Measurements from ENCODE around the gene KIF5C.

The KIF5C gene

DNA sequence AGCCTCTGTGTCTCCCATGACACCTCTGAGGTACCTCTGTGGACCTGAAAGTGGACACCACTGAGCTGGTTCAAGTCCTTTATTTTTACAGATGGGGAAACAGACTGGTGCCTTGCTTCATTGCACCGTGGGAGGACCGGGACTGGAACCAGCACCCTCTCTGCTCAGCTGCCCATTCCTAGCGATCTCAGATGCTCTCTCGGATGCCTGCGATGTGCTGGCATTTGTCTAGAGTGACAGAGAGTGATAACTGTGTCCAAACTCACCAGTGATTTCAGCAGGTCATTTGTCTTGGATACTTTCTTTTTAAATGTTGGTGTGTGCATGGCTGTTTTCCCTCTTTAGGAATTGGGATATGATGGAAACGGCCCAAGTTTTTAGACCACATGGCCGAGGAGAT lies 133.4 kb downstream of the KIF5C start:
- no peak for DNase-seq (ENCODE audit: extremely low read depth, low read depth)
- TF ChIP-seq, protein P1, sequence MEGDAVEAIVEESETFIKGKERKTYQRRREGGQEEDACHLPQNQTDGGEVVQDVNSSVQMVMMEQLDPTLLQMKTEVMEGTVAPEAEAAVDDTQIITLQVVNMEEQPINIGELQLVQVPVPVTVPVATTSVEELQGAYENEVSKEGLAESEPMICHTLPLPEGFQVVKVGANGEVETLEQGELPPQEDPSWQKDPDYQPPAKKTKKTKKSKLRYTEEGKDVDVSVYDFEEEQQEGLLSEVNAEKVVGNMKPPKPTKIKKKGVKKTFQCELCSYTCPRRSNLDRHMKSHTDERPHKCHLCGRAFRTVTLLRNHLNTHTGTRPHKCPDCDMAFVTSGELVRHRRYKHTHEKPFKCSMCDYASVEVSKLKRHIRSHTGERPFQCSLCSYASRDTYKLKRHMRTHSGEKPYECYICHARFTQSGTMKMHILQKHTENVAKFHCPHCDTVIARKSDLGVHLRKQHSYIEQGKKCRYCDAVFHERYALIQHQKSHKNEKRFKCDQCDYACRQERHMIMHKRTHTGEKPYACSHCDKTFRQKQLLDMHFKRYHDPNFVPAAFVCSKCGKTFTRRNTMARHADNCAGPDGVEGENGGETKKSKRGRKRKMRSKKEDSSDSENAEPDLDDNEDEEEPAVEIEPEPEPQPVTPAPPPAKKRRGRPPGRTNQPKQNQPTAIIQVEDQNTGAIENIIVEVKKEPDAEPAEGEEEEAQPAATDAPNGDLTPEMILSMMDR (IDR thresholded peaks at IDR 0.05; ENCODE audit: low read depth, low read length, missing control alignments) = no peak
- no peak overlapping the region for H3K4me3 ChIP-seq (replicated peaks; ENCODE audit: low read depth, low read length)

- no peak for DNase-seq (ENCODE audit: extremely low read depth, low read depth)
- TF ChIP-seq, protein P1 (IDR thresholded peaks at IDR 0.05; ENCODE audit: low read depth, low read length, missing control alignments) = no peak
- H3K4me3 ChIP-seq (replicated peaks; ENCODE audit: low read depth, low read length) = no peak overlapping the region
These were observed 134.8 kb downstream of the KIF5C start for GRCh38 chr2:149009576-149010461.

DNA sequence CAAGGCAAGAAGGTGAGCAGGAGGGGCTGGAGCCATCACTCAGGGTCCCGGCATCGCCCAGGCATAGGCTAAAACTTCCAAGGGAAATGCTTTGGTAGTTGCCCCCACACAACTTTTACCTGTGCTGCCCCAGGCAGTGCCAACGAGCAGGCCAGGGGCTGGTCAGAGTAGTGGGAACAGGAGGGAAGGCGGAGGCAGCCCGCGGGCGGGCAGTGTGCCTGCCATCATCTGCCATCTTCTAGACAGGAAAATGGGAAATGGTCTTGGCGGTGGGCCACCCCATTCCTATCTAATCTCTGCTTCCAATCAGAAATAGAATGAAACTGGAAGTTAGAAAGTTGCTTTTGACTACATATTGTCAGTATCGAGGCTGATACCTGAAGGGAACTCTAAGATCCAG lies 137.5 kb downstream of the KIF5C start:
- H3K4me3 ChIP-seq (replicated peaks; ENCODE audit: low read depth, low read length) = no peak overlapping the region
- DNase-seq (ENCODE audit: extremely low read depth, low read depth) = no peak
- TF ChIP-seq, protein P1 (IDR thresholded peaks at IDR 0.05; ENCODE audit: low read depth, low read length, missing control alignments) = no peak

GRCh38 chr2:149015501-149015900 lies 140.5 kb downstream of the KIF5C start:
- no peak overlapping the region for H3K4me3 ChIP-seq (replicated peaks; ENCODE audit: low read depth, low read length)
- TF ChIP-seq, protein P1 (IDR thresholded peaks at IDR 0.05; ENCODE audit: low read depth, low read length, missing control alignments) = no peak
- DNase-seq (ENCODE audit: extremely low read depth, low read depth) = no peak

DNA sequence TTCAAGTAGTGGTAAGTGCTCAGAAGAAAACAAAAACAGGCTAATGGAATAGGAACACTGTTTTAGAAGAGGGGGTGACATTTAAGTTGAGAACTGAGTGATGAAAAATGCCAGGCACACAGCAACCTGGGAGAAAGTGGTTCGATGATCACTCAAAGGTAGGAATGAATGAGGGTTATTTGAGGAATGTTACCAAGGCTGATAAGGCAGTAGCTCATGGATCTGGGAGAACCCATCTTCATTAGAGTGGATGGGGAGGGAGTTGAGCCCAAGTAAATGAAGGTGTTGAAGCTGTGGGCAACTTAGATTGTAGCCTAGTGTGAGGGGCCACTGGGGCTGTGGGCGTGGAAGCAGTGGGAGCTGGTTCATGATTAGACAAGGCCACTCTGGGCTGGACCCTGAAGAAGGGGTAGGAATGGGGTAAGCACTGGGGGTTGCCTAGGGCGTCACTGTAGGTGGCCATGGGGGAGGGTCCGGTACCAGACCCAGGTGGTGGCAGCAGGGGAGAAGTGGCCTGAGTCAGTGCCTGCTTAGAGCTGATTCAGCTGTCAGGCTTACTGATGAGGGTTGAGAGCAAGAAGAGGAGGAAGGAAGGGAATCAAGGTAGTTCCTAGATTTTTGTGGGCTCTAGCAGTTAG lies 141.0 kb downstream of the KIF5C start:
- TF ChIP-seq, protein P1 (IDR thresholded peaks at IDR 0.05; ENCODE audit: low read depth, low read length, missing control alignments) = no peak

DNA sequence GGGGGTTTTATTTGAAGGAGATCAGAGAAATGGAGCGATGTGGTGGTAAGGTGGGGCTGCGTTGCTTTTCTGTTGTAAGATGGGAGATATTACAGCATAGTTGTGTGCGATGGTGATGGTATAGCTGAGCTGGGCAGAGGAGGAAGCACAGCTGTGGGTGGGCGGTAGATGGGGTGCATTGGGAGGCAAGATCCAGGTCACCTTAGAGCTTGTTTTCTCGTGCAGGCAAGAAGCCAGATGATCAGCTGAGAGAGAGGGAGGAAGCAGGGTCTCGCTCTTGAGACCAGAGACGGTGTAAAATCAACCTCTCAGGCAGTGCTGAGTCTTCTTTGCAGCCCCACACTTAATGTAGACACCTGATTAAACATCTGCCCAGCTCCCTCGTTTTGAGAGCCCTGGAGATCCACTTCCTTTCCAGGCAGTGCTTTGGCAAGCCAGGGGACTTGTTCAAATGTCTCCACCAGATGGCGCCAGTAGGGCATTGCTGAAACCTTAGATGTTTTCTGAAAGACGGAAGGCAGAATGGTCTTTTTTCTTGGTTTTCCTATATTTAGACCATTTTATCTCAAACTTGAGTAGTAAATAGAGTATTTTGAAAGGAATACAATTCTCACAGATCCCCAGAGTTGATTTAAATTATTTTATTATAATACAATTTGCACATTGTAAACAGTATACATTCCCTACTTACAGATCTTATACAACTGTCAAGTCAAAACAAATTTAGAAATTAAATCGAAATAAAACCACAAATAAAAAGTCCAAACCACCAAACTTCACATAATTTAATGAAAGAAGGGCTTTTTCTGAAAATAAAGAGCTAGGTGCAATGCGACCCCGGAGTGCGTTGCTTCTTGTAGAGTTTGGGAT lies 142.3 kb downstream of the KIF5C start:
- H3K4me3 ChIP-seq (replicated peaks; ENCODE audit: low read depth, low read length) = no peak overlapping the region
- TF ChIP-seq, protein P1 (IDR thresholded peaks at IDR 0.05; ENCODE audit: low read depth, low read length, missing control alignments) = peak; percentile 90
- peak; percentile 47 for DNase-seq (ENCODE audit: extremely low read depth, low read depth)

More for the DNA sequence above, 141.0 kb downstream of the KIF5C start:
- no peak overlapping the region for H3K4me3 ChIP-seq (replicated peaks; ENCODE audit: low read depth, low read length)
- no peak for DNase-seq (ENCODE audit: extremely low read depth, low read depth)
